Endometrial microvascular endothelial cells (primary cell): Measurements from ENCODE around the gene MIXL1. TPM values are rescaled to one million over a fixed set of nuclear protein-coding genes. Genes with fewer than 3 reads are reported as not detected.
"Not testable (repeated sequence)": the region's sequence is repeated elsewhere in the genome, so short reads cannot be mapped to it uniquely, and the experiment has no call there.

ENCODE experiments used
- in situ Hi-C: cut with HindIII; loops from 2 replicates; pipeline ENCODE4 v1.10.0; 2017; ENCODE audit warnings: low sequenced_read_pairs, low pct_unique_long_range_greater_than_20kb; ENCODE audit errors: inconsistent ontology term
- total RNA-seq: library from RNA; depleted of rRNA; stranded (reverse); fragments of >200 nt; gene quantifications from one replicate; pipeline ENCODE4 v1.2.3, GENCODE V29; 2015; ENCODE audit errors: inconsistent ontology term

Gene MIXL1
- total RNA-seq = 2.1 TPM

- in situ Hi-C loops = no loop called here
These were observed at the start of gene MIXL1 for GRCh38 chr1:226223157-226223785. MIXL1 (plus strand) TSS chr1:226223664; CDS start chr1:226223682, 18 bp downstream.

DNA sequence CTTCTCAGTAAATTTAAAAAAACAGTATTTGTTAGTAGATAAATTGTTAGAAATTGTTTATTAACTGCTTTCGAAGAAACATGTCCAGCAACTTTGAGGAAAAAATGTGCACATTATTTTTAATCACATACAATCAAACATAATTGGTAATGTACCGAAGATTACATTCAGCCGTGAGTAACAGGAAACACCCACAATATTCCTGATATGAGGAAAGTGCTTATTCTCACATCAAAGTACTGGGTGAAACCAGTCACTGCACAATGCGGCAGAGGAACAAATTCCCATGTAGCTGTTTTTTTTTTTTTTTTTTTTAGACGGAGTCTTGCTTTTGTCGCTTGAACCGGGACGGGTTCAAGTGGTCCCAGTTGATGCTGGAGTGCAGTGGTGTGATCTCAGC lies 46.6 kb upstream of the MIXL1 start:
- in situ Hi-C loops = no loop called here

GRCh38 chr1:226181996-226182714 lies 41.3 kb upstream of the MIXL1 start:
- in situ Hi-C loops = no loop called here

DNA sequence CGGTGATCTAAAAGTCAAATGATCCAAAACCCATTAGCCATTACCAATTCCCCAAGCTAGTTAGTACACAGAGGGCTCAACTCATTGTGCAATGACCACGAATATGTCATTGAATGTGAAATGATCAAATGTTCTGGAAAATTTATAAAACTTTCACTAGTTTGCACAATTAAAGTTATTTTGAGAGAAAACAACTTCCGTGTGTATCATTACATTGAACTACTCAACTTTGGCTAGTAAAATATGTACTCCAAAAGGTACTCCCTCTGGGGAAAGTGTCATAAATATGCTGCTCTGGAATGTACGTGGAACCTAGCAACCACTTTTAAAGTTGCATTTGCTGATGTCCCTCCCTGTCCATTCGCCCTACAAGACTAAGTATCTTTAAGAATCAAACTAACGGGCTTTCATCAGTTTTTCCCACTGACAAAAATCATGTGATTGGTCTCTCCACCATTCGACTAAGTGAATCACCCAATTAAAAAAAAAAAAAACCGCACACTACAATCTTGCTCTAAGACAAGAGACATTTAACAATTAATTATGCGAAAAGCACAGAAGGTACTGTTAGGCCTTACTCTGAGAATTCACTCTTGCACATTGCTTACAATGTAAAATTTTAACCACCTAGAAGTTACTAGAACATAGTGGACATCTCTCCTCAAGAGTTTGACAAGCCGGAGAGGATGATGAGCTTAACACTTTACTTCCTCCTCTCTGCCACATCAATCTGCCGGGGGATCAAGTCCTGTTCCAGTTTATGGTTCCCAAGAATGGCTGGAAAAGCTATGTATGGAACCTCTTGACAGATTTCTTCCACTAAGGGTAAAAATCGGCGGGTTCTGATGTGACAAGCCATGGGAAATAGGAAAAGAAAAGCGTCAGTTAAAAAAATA lies 38.1 kb upstream of the MIXL1 start:
- in situ Hi-C loops = no loop called here

DNA sequence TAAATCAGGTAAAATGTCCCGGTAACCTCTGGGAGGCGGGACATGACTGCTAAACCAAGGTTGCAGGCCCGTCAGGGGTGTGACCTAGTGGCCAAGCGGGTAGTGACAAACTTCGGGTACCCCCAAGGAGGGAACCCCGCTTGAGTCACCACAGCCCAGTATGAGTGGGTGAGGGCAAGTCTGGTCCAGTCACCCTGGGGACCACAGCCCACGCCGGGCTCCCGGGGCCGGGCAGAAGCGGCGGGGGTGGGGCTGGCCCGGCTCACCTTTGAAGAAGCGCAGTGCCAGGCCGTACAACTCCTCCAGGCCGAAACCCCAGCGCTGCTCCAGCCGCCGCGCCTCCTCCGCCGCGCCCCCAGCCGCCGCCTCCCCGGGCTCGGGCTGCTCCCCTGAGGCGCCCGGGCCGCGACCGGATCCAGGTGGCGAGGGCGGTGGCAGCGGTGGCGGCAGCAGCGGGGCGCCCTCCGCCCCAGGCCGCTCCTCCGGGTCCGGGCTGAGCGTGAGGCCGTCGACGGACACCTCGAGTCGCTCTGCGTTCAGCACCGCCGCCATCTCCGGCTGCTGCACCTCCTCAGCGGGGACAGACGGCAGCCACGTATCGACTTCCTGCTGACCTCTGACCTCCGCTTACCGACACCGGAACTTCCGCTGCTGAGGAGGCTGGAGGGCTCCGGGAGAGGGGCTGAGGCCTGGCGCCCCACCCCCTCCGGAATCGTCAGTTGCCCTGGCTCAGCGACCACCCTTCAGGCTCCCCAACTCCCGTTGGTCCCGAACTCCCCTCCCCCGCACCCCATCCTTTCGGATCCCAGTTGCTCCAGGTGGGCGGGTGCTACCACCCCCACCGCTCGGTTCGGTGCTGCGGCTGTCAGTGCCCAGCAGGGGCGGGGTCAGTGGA lies 37.1 kb upstream of the MIXL1 start, which contains the start of gene ACBD3:
ACBD3 (minus strand) TSS at position 618 of the 895 bp plus-strand sequence; CDS start at position 552, 66 bp downstream.
- in situ Hi-C loops = no loop called here

DNA sequence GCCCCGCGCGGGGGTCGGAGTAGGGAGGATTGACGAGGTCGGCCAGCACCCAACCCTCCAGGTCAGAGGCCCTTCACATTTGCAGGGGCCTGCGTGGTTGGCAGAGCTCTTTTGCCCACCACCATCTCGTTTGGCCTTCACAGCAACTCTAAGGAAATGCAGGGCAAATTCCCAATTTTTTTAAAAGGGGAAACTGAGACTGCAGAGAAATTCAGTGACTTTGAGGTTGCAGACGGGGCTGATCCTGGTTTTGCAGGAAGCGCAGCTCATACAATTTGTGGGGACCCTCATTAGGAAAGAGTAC lies 36.5 kb upstream of the MIXL1 start:
- in situ Hi-C loops = no loop called here

DNA sequence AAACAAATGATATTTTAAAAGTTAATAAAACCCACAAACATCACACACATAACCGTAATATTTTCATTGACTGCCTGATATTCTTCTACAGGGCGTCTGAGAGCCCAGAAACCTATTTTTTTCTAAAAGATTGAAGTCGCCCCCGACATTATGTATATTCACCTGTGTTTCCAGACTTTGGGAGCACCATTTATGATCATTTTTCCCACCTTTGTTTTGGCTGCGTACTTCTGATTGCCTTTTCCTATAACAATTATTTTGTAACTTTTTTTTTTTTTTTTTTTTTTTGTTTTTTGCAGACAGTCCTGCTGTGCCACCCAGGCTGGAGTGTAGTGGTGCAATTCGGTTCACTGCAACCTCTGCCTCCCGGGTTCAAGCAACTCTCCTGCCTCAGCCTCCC lies 36.1 kb upstream of the MIXL1 start:
- in situ Hi-C loops = no loop called here

DNA sequence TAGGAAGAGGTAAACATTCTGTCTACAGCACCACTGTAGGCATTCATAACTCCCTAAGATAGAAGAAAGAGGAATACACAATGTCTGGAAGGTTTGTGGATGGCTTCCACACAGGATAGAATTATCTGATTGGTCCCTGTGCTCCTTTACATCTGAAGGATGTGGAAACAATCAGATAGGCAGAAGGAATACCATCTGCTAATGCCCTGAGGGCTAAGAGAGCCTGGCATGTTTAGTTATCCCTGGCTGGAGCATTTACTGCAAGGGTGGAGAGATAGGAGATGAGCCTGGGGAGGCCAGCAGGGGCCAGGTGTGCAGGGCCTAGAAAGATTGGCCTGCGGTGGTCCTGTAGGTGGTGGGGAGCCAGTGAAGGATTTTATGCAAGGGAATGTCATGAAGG lies 28.3 kb upstream of the MIXL1 start:
- in situ Hi-C loops = no loop called here

DNA sequence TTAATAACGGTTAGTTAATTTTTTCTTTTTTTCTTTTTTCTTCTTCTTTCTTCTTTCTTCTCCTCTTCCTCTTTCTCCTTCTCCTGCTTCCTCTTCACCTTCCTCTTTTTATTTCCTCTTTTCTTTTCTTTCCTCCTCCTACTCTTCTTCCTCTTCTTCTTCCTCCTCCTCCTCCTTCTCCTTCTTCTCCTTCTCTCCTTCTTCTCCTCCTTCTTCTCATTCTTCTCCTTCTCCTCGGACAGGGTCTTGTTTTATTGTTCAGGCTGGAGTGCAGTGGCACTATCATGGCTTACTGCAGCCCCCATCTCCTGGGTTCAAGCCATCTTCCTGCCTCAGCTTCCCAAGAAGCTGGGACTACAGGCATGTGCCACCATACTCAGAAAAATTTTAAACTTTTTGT lies 23.5 kb upstream of the MIXL1 start:
- in situ Hi-C loops = no loop called here

GRCh38 chr1:226201029-226201593 lies 22.4 kb upstream of the MIXL1 start:
- in situ Hi-C loops = no loop called here

- in situ Hi-C loops = no loop called here
These were observed 21.2 kb upstream of the MIXL1 start for GRCh38 chr1:226202246-226202645.

DNA sequence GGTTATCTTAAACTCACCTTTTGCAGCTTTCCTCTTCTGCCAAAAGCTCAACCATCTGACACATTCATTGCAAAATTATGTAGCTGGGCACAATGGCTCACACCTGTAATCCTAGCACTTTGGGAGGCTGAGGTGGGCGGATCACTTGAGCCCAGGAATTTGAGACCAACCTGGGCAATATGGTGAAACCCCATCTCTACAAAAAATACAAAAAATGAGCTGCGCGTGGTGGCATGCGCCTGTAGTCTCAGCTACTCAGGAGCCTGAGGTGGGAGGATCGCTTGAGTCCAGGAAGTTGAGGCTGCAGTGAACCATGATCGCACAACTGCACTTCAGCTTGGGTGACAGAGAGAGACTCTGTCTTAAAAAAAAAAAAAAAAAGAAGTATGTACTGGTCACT lies 20.8 kb upstream of the MIXL1 start:
- in situ Hi-C loops = not testable (repeated sequence)

- in situ Hi-C loops = no loop called here
These were observed 20.2 kb upstream of the MIXL1 start for GRCh38 chr1:226203240-226203639.

GRCh38 chr1:226203655-226204054 lies 19.8 kb upstream of the MIXL1 start:
- in situ Hi-C loops = no loop called here

GRCh38 chr1:226204198-226204597 lies 19.3 kb upstream of the MIXL1 start:
- in situ Hi-C loops = no loop called here

DNA sequence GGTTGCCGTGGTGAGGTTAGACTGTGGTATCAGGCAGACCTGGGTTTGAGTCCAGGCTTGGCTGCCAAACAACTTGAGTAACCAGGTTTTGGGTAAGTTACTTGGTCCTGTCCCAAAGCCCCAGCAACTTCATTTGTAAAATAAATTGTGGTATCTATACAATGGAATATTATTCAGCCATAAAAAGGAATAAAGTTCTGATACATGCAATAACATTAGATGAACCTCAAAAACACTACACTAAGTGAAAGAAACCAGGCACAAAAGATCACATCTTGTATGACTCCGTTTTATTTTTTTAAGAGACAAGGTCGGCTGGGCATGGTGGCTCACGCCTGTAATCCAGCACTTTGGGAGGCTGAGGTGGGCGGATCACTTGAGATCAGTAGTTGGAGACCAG lies 16.4 kb upstream of the MIXL1 start:
- in situ Hi-C loops = no loop called here

DNA sequence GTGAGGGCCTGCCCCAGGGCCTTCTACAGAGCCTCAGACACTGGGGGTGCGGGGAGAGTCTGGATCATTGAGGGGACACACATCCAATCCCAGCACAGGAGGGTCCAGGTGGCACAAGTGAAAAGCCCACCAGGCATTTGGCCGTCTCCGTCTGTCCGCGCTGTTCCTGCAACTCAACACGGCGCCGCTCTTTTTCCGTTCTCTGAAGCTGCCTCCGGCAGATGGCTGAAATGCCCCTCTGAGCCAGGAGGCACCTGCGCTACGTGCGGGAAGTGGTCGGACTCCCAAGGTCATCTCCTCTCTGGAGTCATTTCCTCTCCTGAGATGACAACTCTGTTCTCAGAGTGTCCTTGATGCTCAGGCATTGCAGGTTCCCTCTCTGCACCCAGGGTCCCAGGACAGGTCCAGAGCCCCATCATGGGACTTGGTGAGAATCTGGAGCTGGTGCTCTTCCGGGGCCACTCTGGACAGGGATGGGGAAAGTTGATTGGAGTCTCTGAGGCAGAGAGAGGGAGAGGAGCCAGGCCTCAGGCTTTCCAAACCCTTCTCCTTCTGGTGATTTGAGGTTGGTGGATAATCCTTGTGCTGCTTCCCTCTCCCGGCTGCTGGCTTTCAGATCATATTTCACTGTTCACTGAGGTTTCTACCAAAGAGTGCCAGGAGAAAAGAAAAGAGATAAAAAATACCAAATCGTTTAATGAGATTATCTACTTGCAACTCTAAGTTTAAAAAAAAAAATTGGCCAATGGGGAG lies 14.0 kb upstream of the MIXL1 start:
- in situ Hi-C loops = no loop called here
